SK-N-SH treated with all-trans-retinoic acid at 6 μM for 48 hours (cell line): Measurements from ENCODE around the gene AGBL1.

Source experiments
- ATAC-seq: fragments of 200-7000 bp; cut with Tn5 transposase; 3 replicates; pipeline ENCODE4 v1.9.1; 2020; ENCODE audit warnings: mild to moderate bottlenecking, moderate library complexity
- ARNTL ChIP-seq: fragments of 450-650 bp; formaldehyde crosslinking; IDR thresholded peaks from 2 replicates; pipeline ENCODE4 v1.5.0; 2020; ENCODE audit warnings: low read depth, mild to moderate bottlenecking, moderate library complexity, borderline replicate concordance
- BACH2 ChIP-seq: fragments of 250-450 bp; sonication (Bioruptor Pico); IDR thresholded peaks from 2 replicates; pipeline ENCODE4 v1.9.0; 2021; ENCODE audit warnings: mild to moderate bottlenecking, borderline replicate concordance
- CREB5 ChIP-seq: fragments of 250-450 bp; sonication (Bioruptor Pico); IDR thresholded peaks from 2 replicates; pipeline ENCODE4 v1.5.1; 2020; ENCODE audit warnings: low read depth, mild to moderate bottlenecking, moderate library complexity
- CSDC2 ChIP-seq: fragments of 250-450 bp; sonication (Bioruptor Pico); IDR thresholded peaks from 2 replicates; pipeline ENCODE4 v1.5.0; 2020; ENCODE audit warnings: mild to moderate bottlenecking, moderate library complexity
- CSRNP3 ChIP-seq: fragments of 250-450 bp; sonication (Bioruptor Pico); IDR thresholded peaks from 2 replicates; pipeline ENCODE4 v1.5.1; 2021; ENCODE audit warnings: mild to moderate bottlenecking, moderate library complexity
- ISL1 ChIP-seq: fragments of 250-450 bp; sonication (Bioruptor Pico); IDR thresholded peaks from 2 replicates; pipeline ENCODE4 v2.1.2; 2022; ENCODE audit warnings: mild to moderate bottlenecking, moderate library complexity
- OSR1 ChIP-seq: fragments of 250-450 bp; sonication (Bioruptor Pico); IDR thresholded peaks from 2 replicates; pipeline ENCODE4 v1.8.0; 2022; ENCODE audit warnings: moderate library complexity, mild to moderate bottlenecking, inconsistent platforms
- PATZ1 ChIP-seq: fragments of 250-450 bp; sonication (Bioruptor Pico); IDR thresholded peaks from 2 replicates; pipeline ENCODE4 v1.8.0; 2020; ENCODE audit warnings: mild to moderate bottlenecking, moderate library complexity, borderline replicate concordance
- POU6F1 ChIP-seq: fragments of 250-450 bp; sonication (Bioruptor Pico); IDR thresholded peaks from 2 replicates; pipeline ENCODE4 v1.8.0; 2021; ENCODE audit warnings: low read depth, mild to moderate bottlenecking, moderate library complexity, borderline replicate concordance
- PPARA ChIP-seq: fragments of 250-450 bp; sonication (Bioruptor Pico); IDR thresholded peaks from 2 replicates; pipeline ENCODE4 v1.5.0; 2020; ENCODE audit warnings: mild to moderate bottlenecking, borderline replicate concordance
- SNAI2 ChIP-seq: fragments of 250-450 bp; sonication (Bioruptor Pico); IDR thresholded peaks from 2 replicates; pipeline ENCODE4 v1.5.0; 2020; ENCODE audit warnings: mild to moderate bottlenecking, moderate library complexity
- TCF4 ChIP-seq: fragments of 250-450 bp; sonication (Bioruptor Pico); IDR thresholded peaks from 2 replicates; pipeline ENCODE4 v1.8.0; 2021; ENCODE audit warnings: mild to moderate bottlenecking, moderate library complexity, borderline replicate concordance
- TOX ChIP-seq: fragments of 250-450 bp; sonication (Bioruptor Pico); IDR thresholded peaks from 2 replicates; pipeline ENCODE4 v1.8.0; 2021; ENCODE audit warnings: mild to moderate bottlenecking, moderate library complexity, borderline replicate concordance
- TSHZ2 ChIP-seq: fragments of 250-450 bp; sonication (Bioruptor Pico); IDR thresholded peaks from 2 replicates; pipeline ENCODE4 v1.5.0; 2020; ENCODE audit warnings: mild to moderate bottlenecking, moderate library complexity
- ZC3H10 ChIP-seq: fragments of 250-450 bp; sonication (Bioruptor Pico); IDR thresholded peaks from 2 replicates; pipeline ENCODE4 v1.5.1; 2021; ENCODE audit warnings: mild to moderate bottlenecking, moderate library complexity
- ZFP3 ChIP-seq: fragments of 250-450 bp; sonication (Bioruptor Pico); IDR thresholded peaks from 2 replicates; pipeline ENCODE4 v1.5.0; 2020; ENCODE audit warnings: mild to moderate bottlenecking, moderate library complexity
- ZFP30 ChIP-seq: fragments of 450-650 bp; formaldehyde crosslinking; IDR thresholded peaks from 2 replicates; pipeline ENCODE4 v1.5.0; 2022; ENCODE audit warnings: mild to moderate bottlenecking, moderate library complexity
- ZNF565 ChIP-seq: fragments of 450-650 bp; formaldehyde crosslinking; conservative IDR thresholded peaks from 2 replicates; pipeline ENCODE4 v1.5.0; 2020; ENCODE audit warnings: low read depth, mild to moderate bottlenecking, moderate library complexity
- ZNF70 ChIP-seq: fragments of 450-650 bp; formaldehyde crosslinking; IDR thresholded peaks from 2 replicates; pipeline ENCODE4 v1.5.0; 2020; ENCODE audit warnings: mild to moderate bottlenecking, moderate library complexity
- ZNF8 ChIP-seq: fragments of 450-650 bp; formaldehyde crosslinking; IDR thresholded peaks from 2 replicates; pipeline ENCODE4 v1.5.0; 2020; ENCODE audit warnings: mild to moderate bottlenecking, moderate library complexity

The AGBL1 gene

GRCh38 chr15:86199467-86200145 is 119.9 kb downstream of the AGBL1 start:
- no peak for ATAC-seq
- TF ChIP-seq CREB5 (CRISPR knock-in tag) = no peak
- TF ChIP-seq, all 23 proteins: peak for 0

GRCh38 chr15:86201313-86202008 is 121.8 kb downstream of the AGBL1 start:
- no peak for TF ChIP-seq PATZ1 (CRISPR knock-in tag)
- no peak for TF ChIP-seq ZNF70 (CRISPR knock-in tag)
- no peak for TF ChIP-seq CSDC2 (CRISPR knock-in tag)
- no peak for TF ChIP-seq CSRNP3 (CRISPR knock-in tag)
- TF ChIP-seq ARNTL = no peak
- no peak for TF ChIP-seq ZFP3
- no peak for TF ChIP-seq ZNF8 (CRISPR knock-in tag)
- TF ChIP-seq TCF4 (CRISPR knock-in tag) = no peak
- TF ChIP-seq ISL1 (CRISPR knock-in tag) = no peak
- TF ChIP-seq SNAI2 (CRISPR knock-in tag) = no peak
- no peak for TF ChIP-seq ZC3H10 (CRISPR knock-in tag)
- TF ChIP-seq TOX (CRISPR knock-in tag) = no peak
- TF ChIP-seq POU6F1 (CRISPR knock-in tag) = no peak
- no peak for TF ChIP-seq ZNF565 (CRISPR knock-in tag)
- TF ChIP-seq BACH2 (CRISPR knock-in tag) = no peak
- no peak for TF ChIP-seq CREB5 (CRISPR knock-in tag)
- TF ChIP-seq PPARA (CRISPR knock-in tag) = no peak
- TF ChIP-seq, all 23 proteins: peak for 0
- ATAC-seq = peak; percentile 36; the same call in 1 of the 3 replicates

- no peak for TF ChIP-seq OSR1
- no peak for TF ChIP-seq ISL1 (CRISPR knock-in tag)
- TF ChIP-seq CSDC2 (CRISPR knock-in tag) = no peak
- TF ChIP-seq ZFP3 = no peak
- TF ChIP-seq ZFP30 = no peak
- TF ChIP-seq ZC3H10 (CRISPR knock-in tag) = no peak
- no peak for TF ChIP-seq ZNF8 (CRISPR knock-in tag)
- TF ChIP-seq TOX (CRISPR knock-in tag) = no peak
- TF ChIP-seq CSRNP3 (CRISPR knock-in tag) = no peak
- TF ChIP-seq ZNF565 (CRISPR knock-in tag) = no peak
- no peak for TF ChIP-seq TSHZ2
- no peak for TF ChIP-seq PPARA (CRISPR knock-in tag)
- TF ChIP-seq ARNTL = no peak
- no peak for ATAC-seq
Measured at GRCh38 chr15:86203462-86203861, 123.8 kb downstream of the AGBL1 start.
